BE2C (cell line): ENCODE results near the gene KCNJ10.

ENCODE experiments used
- DNase-seq: peaks from one replicate; pipeline ENCODE4 v3.0.0-alpha.2; 2020
- H3K27me3 ChIP-seq: fragments of 250-450 bp; sonication (Bioruptor Pico); 2 replicates; pipeline ENCODE4 v1.5.1; 2020; ENCODE audit warnings: mild to moderate bottlenecking
- H3K36me3 ChIP-seq: fragments of 250-450 bp; sonication (Bioruptor Pico); 2 replicates; pipeline ENCODE4 v1.5.1; 2020; ENCODE audit warnings: mild to moderate bottlenecking
- H3K4me1 ChIP-seq: fragments of 250-450 bp; sonication (Bioruptor Pico); 2 replicates; pipeline ENCODE4 v1.5.1; 2020
- H3K4me3 ChIP-seq: 2 replicates; pipeline ENCODE4 v1.5.1; 2011; ENCODE audit warnings: low read depth, low read length
- H3K9me3 ChIP-seq: fragments of 250-450 bp; sonication (Bioruptor Pico); 2 replicates; pipeline ENCODE4 v1.5.1; 2020
- CTCF ChIP-seq: IDR thresholded peaks from 2 replicates; pipeline ENCODE4 v1.5.1; 2012; ENCODE audit warnings: mild to moderate bottlenecking, low read depth, low read length

KCNJ10 gene

GRCh38 chr1:160082926-160083325 is 13.0 kb upstream of the KCNJ10 start:
- Histone ChIP-seq H3K4me1 (no peaks in the 10 kb centered on the region), H3K27me3 (peaks cover 62% of the 10 kb centered on the region)
- TF ChIP-seq CTCF = no peak

GRCh38 chr1:160082487-160082886 is 12.5 kb upstream of the KCNJ10 start:
- Histone ChIP-seq H3K27me3 (peaks cover 63% of the 10 kb centered on the region), H3K36me3 (no peaks in the 10 kb centered on the region), H3K9me3 (no peaks in the 10 kb centered on the region), H3K4me3 (no peak overlapping the region), H3K4me1 (no peaks in the 10 kb centered on the region)
- no peak for DNase-seq
- TF ChIP-seq CTCF = no peak

More at GRCh38 chr1:160082926-160083325, 13.0 kb upstream of the KCNJ10 start:
- H3K36me3 ChIP-seq = no peaks in the 10 kb centered on the region
- DNase-seq = no peak
- no peaks in the 10 kb centered on the region for H3K9me3 ChIP-seq
- H3K4me3 ChIP-seq = no peak overlapping the region

GRCh38 chr1:160081261-160081936 is 11.4 kb upstream of the KCNJ10 start, which contains the start of gene KCNJ9:
TSS of gene KCNJ9 (plus strand) at chr1:160081538. CDS start at chr1:160084031, 2,493 bp downstream.
- Histone ChIP-seq H3K36me3 (no peaks in the 10 kb centered on the region), H3K4me1 (no peaks in the 10 kb centered on the region), H3K4me3 (no peak within 1 kb of the TSS), H3K27me3 (peaks cover 72% of the 10 kb centered on the region), H3K9me3 (no peaks in the 10 kb centered on the region)
- DNase-seq = no peak
- no peak for TF ChIP-seq CTCF

DNA sequence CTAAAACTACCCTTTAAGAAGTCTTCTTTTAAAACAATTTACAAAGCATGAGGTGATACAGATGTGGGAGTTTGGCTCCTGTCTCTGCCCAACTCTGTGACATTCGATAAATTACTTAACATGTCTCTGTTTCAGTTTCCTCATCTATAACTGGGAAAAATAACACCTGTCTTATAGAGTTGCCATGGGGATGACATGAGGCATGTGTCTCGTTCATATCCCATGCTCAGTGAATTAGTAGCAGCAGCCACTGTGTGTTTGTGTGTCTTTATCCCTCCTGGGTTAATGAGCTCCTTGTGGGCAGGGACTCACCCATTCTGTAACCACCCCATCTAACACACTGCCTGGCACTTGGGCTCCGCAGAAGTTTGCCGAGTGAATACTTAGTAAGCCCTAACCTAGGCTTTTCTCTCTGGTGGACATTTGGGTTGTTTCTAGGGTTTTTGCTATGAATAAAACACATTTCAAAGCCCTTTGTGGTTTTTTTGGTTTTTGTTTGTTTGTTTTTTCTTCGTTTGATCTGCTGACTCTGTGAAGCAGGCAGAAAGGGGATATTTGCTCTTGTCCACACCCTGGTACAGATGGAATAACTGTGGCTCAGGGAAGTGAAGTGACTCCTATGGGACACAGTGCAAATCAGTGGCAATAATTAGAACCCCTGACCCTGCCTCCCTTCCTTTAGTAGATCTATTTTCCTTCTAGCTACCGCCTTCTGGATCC is 10.6 kb upstream of the KCNJ10 start:
- Histone ChIP-seq H3K36me3 (no peaks in the 10 kb centered on the region), H3K4me1 (no peaks in the 10 kb centered on the region), H3K9me3 (no peaks in the 10 kb centered on the region; the same call in 1 of the 2 replicates), H3K4me3 (no peak overlapping the region), H3K27me3 (peaks cover 81% of the 10 kb centered on the region)
- no peak for TF ChIP-seq CTCF
- DNase-seq = no peak

- H3K9me3 ChIP-seq = no peaks in the 10 kb centered on the region; the same call in 1 of the 2 replicates
- peaks cover 89% of the 10 kb centered on the region for H3K27me3 ChIP-seq
- no peak overlapping the region for H3K4me3 ChIP-seq
- no peaks in the 10 kb centered on the region for H3K36me3 ChIP-seq
- no peaks in the 10 kb centered on the region for H3K4me1 ChIP-seq
- TF ChIP-seq CTCF = no peak
- DNase-seq = no peak
Observed at GRCh38 chr1:160079448-160079847, 9.5 kb upstream of the KCNJ10 start.
